ENCODE measurements around the gene MEP1B. TPM values are rescaled to one million over a fixed set of nuclear protein-coding genes. Genes with fewer than 3 reads are reported as not detected.

The MEP1B gene
- total RNA-seq, 1 donor from 2014 or later, result not detected

DNA sequence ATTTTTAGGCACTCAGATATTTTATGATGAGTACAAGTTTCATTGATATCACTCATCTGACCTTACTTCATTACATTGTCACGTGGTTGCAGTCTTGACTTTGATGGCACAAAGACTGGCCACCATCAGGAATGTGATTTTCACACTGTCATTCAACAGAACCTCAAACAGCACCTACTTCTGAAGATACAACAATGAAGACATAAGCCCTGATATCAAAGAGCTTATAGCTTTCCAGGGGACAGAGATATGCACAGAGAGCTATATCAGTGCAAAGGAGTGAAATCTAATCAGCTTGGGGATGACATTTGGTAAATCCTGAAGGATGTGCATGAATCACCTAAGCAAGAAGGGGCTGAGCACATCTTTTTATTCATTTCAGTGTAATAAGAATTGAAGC, 72.3 kb downstream of the MEP1B start:
- DNase-seq (ENCODE audit: low read depth, low spot score), result no peak

GRCh38 chr18:32264401-32264800, 74.6 kb downstream of the MEP1B start:
- no peak for DNase-seq (ENCODE audit: low read depth, low spot score)

- DNase-seq (ENCODE audit: low read depth, low spot score), result no peak
These were observed 77.6 kb downstream of the MEP1B start for GRCh38 chr18:32267463-32267862.

Other genes starting within 250 kb of the MEP1B start
- gene TRAPPC8, start 246.9 kb upstream of the MEP1B start, total RNA-seq, result 55.1 and 61.4 TPM in 2 replicates
- 0.53 and 0.60 TPM in 2 replicates for gene RNF125, start 171.2 kb upstream of the MEP1B start, total RNA-seq
- gene RNF138, start 98.2 kb upstream of the MEP1B start, total RNA-seq, result 37.1 and 46.1 TPM in 2 replicates